Natural killer cell (primary cell): ENCODE results near the gene KRTAP20-2. TPM values are rescaled to one million over a fixed set of nuclear protein-coding genes. Genes with fewer than 3 reads are reported as not detected.

Source experiments
- ATAC-seq, 3 donors: fragments of 150-1000 bp in 2 of 3; fragments of 200-7000 bp in 1 of 3; cut with Tn5 transposase; 1 replicate in 1 of 3; 2 replicates in 2 of 3; pipeline ENCODE4 v1.10.0; 2021; ENCODE audit warnings: mild to moderate bottlenecking in 2 of 3, moderate library complexity in 2 of 3
- DNase-seq, 2 donors: peaks; one replicate each; pipeline versions ENCODE4 v3.0.0 to v3.0.0-alpha.2; 2013 to 2021; ENCODE audit warnings: mixed read lengths in 1 of 2
- H3K27ac ChIP-seq: one replicate; pipeline ENCODE4 v1.5.1; 2013; ENCODE audit warnings: mild to moderate bottlenecking, low read length
- H3K27me3 ChIP-seq: one replicate; pipeline ENCODE4 v1.6.1; 2013; ENCODE audit warnings: low read length; ENCODE audit not compliant: control insufficient read depth, insufficient read depth
- H3K36me3 ChIP-seq: one replicate; pipeline ENCODE4 v1.6.1; 2013; ENCODE audit warnings: low read length; ENCODE audit not compliant: control insufficient read depth, insufficient read depth
- H3K4me1 ChIP-seq: one replicate; pipeline ENCODE4 v1.6.1; 2013; ENCODE audit warnings: low read length; ENCODE audit not compliant: control insufficient read depth, insufficient read depth
- H3K4me3 ChIP-seq: one replicate; pipeline ENCODE4 v1.5.1; 2013; ENCODE audit warnings: low read length
- H3K9me3 ChIP-seq: one replicate; pipeline ENCODE4 v1.6.1; 2013; ENCODE audit warnings: low read length; ENCODE audit not compliant: control insufficient read depth, insufficient read depth
- H3K27ac Mint-ChIP-seq, 2 donors: one replicate each; pipeline ENCODE4 v1.8.0; 2022; ENCODE audit warnings: mild to moderate bottlenecking in 2 of 2, mixed read lengths in 2 of 2, moderate library complexity in 1 of 2
- H3K27me3 Mint-ChIP-seq, 2 donors: one replicate each; pipeline ENCODE4 v1.8.0; 2022; ENCODE audit warnings: low read depth in 2 of 2, mixed read lengths in 2 of 2
- H3K36me3 Mint-ChIP-seq: one replicate; pipeline ENCODE4 v1.8.0; 2022; ENCODE audit warnings: mixed read lengths
- H3K4me1 Mint-ChIP-seq, 2 donors: one replicate each; pipeline ENCODE4 v1.8.0; 2022; ENCODE audit warnings: mixed read lengths in 2 of 2
- H3K4me3 Mint-ChIP-seq: one replicate; pipeline ENCODE4 v1.8.0; 2022; ENCODE audit warnings: mild to moderate bottlenecking, moderate library complexity, mixed read lengths
- H3K9me3 Mint-ChIP-seq, 2 donors: one replicate each; pipeline ENCODE4 v1.8.0; 2022; ENCODE audit warnings: mixed read lengths in 2 of 2
- CTCF ChIP-seq: fragments of 200-600 bp; IDR thresholded peaks from one replicate; pipeline ENCODE4 v1.8.0; 2022; ENCODE audit warnings: antibody characterized with exemption
- WGBS: methylation state at CpG from one replicate; pipeline ENCODE4 v1.1.7; 2013; ENCODE audit warnings: missing lambda C conversion rate; ENCODE audit not compliant: insufficient coverage; 5-methylcytosine and 5-hydroxymethylcytosine counted together
- intact Hi-C: fragments of 100-400 bp; cut with micrococcal nuclease; formaldehyde crosslinking; loops from one replicate; pipeline ENCODE4 v1.14.2; 2022
- total RNA-seq, 4 donors: library from RNA; stranded (reverse); fragments of 120-200 nt in 1 of 4; gene quantifications; one replicate each; pipeline versions ENCODE4 v1.2.3 to v1.2.4, GENCODE V29; 2013 to 2022

The KRTAP20-2 gene
- total RNA-seq, 3 donors from 2014 or later (not counting 1 experiment from before 2014, with no cell fraction given), result not detected

GRCh38 chr21:30668776-30669175 lies 33.8 kb downstream of the KRTAP20-2 start:
- H3K4me1 ChIP-seq, result no peaks in the 10 kb centered on the region
- H3K36me3 ChIP-seq, result no peaks in the 10 kb centered on the region
- Mint-ChIP-seq H3K36me3 (no peaks in the 10 kb centered on the region), H3K27me3 (no peaks in the 10 kb centered on the region), H3K4me3 (no peak overlapping the region), H3K9me3 (peaks cover 12 to 18% of the 10 kb centered on the region in 2 donors), H3K4me1 (no peaks in the 10 kb centered on the region), H3K27ac (no peak overlapping the region)
- peaks cover 5% of the 10 kb centered on the region for H3K9me3 ChIP-seq
- H3K4me3 ChIP-seq, result no peak overlapping the region
- H3K27ac ChIP-seq, result no peak overlapping the region
- ATAC-seq (no peak), DNase-seq (no peak)
- TF ChIP-seq CTCF, result no peak
- intact Hi-C loops, result no loop called here
- 89% methylated on average over 1 of the region's 1 CpG for WGBS
- H3K27me3 ChIP-seq, result no peaks in the 10 kb centered on the region

GRCh38 chr21:30672985-30673650 lies 38.1 kb downstream of the KRTAP20-2 start:
- intact Hi-C loops, result no loop called here
- DNase-seq, result no peak
- H3K27ac ChIP-seq, result no peak overlapping the region
- Mint-ChIP-seq H3K27ac (no peak overlapping the region), H3K4me3 (no peak overlapping the region), H3K4me1 (no peaks in the 10 kb centered on the region), H3K36me3 (no peaks in the 10 kb centered on the region), H3K9me3 (peaks cover 18 to 21% of the 10 kb centered on the region in 2 donors), H3K27me3 (no peaks in the 10 kb centered on the region)
- ATAC-seq, result no peak
- peaks cover 5% of the 10 kb centered on the region for H3K9me3 ChIP-seq
- no peaks in the 10 kb centered on the region for H3K36me3 ChIP-seq
- H3K4me3 ChIP-seq, result no peak overlapping the region
- 79% methylated on average over 1 of the region's 2 CpGs for WGBS
- H3K4me1 ChIP-seq, result no peaks in the 10 kb centered on the region
- no peak for TF ChIP-seq CTCF
- H3K27me3 ChIP-seq, result no peaks in the 10 kb centered on the region

- intact Hi-C loops, result no loop called here
- Mint-ChIP-seq H3K27ac (no peak overlapping the region), H3K27me3 (no peaks in the 10 kb centered on the region), H3K9me3 (peaks cover 16 to 20% of the 10 kb centered on the region in 2 donors), H3K4me3 (no peak overlapping the region), H3K4me1 (no peaks in the 10 kb centered on the region), H3K36me3 (no peaks in the 10 kb centered on the region)
- no peaks in the 10 kb centered on the region for H3K36me3 ChIP-seq
- no peaks in the 10 kb centered on the region for H3K27me3 ChIP-seq
- H3K4me1 ChIP-seq, result no peaks in the 10 kb centered on the region
- no peaks in the 10 kb centered on the region for H3K9me3 ChIP-seq
- no peak for TF ChIP-seq CTCF
- H3K4me3 ChIP-seq, result no peak overlapping the region
- DNase-seq (no peak), ATAC-seq (no peak)
- no peak overlapping the region for H3K27ac ChIP-seq
- WGBS, result 83% methylated on average over 1 of the region's 1 CpG
These were observed 39.3 kb downstream of the KRTAP20-2 start for GRCh38 chr21:30674312-30674711.

GRCh38 chr21:30676737-30677136 lies 41.7 kb downstream of the KRTAP20-2 start:
- no peak overlapping the region for H3K27ac ChIP-seq
- H3K4me3 Mint-ChIP-seq, result no peak overlapping the region
- no peak overlapping the region for H3K27ac Mint-ChIP-seq
- no peaks in the 10 kb centered on the region for H3K9me3 ChIP-seq
- no peaks in the 10 kb centered on the region for H3K36me3 ChIP-seq
- DNase-seq, result no peak
- H3K9me3 Mint-ChIP-seq, result peaks cover 19 to 21% of the 10 kb centered on the region in 2 donors
- intact Hi-C loops, result no loop called here
- no peak for TF ChIP-seq CTCF
- no peaks in the 10 kb centered on the region for H3K27me3 ChIP-seq
- H3K4me1 Mint-ChIP-seq, result no peaks in the 10 kb centered on the region
- no peak for ATAC-seq
- H3K27me3 Mint-ChIP-seq, result no peaks in the 10 kb centered on the region
- no peaks in the 10 kb centered on the region for H3K4me1 ChIP-seq
- no peak overlapping the region for H3K4me3 ChIP-seq
- no peaks in the 10 kb centered on the region for H3K36me3 Mint-ChIP-seq
